Caki2 (cell line): Measurements from ENCODE around the gene RNF126. TPM values are rescaled to one million over a fixed set of nuclear protein-coding genes. Genes with fewer than 3 reads are reported as not detected.
"Not testable (repeated sequence)": the region's sequence is repeated elsewhere in the genome, so short reads cannot be mapped to it uniquely, and the experiment has no call there.

Experiments
- DNase-seq: peaks from one replicate; pipeline ENCODE4 v3.0.0-alpha.2; 2015; ENCODE audit warnings: low read depth
- in situ Hi-C: cut with HindIII; loops from 2 replicates; pipeline ENCODE4 v1.10.0; 2016; ENCODE audit warnings: low sequenced_read_pairs, low pct_unique_long_range_greater_than_20kb, mixed read lengths
- total RNA-seq: library from RNA; depleted of rRNA; stranded (reverse); fragments of >200 nt; shearing (Covaris generic); gene quantifications from 2 replicates; pipeline ENCODE4 v1.2.3, GENCODE V29; 2014; ENCODE audit warnings: low replicate concordance; rRNA removed

Gene RNF126
- total RNA-seq, result 21.3 and 30.9 TPM in 2 replicates

- DNase-seq, result peak; percentile 67
- in situ Hi-C loops, result no loop called here
Measured at GRCh38 chr19:662962-663681, at the start of gene RNF126. Gene RNF126, minus strand, starts transcription at chr19:663214. Its CDS starts 93 bp downstream, at chr19:663121.

GRCh38 chr19:711254-711653 is 48.2 kb upstream of the RNF126 start:
- no peak for DNase-seq

GRCh38 chr19:710767-711166 is 47.8 kb upstream of the RNF126 start:
- no peak for DNase-seq
- in situ Hi-C loops, result no loop called here

More at GRCh38 chr19:711254-711653, 48.2 kb upstream of the RNF126 start:
- in situ Hi-C loops, result no loop called here

- DNase-seq, result no peak
- in situ Hi-C loops, result no loop called here
Measured at GRCh38 chr19:709965-710571, 47.1 kb upstream of the RNF126 start.

- DNase-seq, result no peak
- in situ Hi-C loops, result no loop called here
Measured at GRCh38 chr19:709196-709964, 46.4 kb upstream of the RNF126 start.

GRCh38 chr19:708154-709143 is 45.4 kb upstream of the RNF126 start, which contains the start of gene PALM:
Gene PALM, plus strand, starts transcription at chr19:708935. Its CDS starts 212 bp downstream, at chr19:709147.
- no peak for DNase-seq
- in situ Hi-C loops, result no loop called here

- no peak for DNase-seq
- in situ Hi-C loops, result no loop called here
Measured at GRCh38 chr19:704447-704741, 41.4 kb upstream of the RNF126 start.

GRCh38 chr19:703651-704446 is 40.8 kb upstream of the RNF126 start:
- in situ Hi-C loops, result no loop called here
- peak; percentile 72 for DNase-seq

GRCh38 chr19:703329-703650 is 40.3 kb upstream of the RNF126 start:
- in situ Hi-C loops, result no loop called here
- DNase-seq, result no peak

GRCh38 chr19:702847-703246 is 39.8 kb upstream of the RNF126 start:
- in situ Hi-C loops, DNase-seq: not testable (repeated sequence)

GRCh38 chr19:699885-700284 is 36.9 kb upstream of the RNF126 start:
- DNase-seq, in situ Hi-C loops: not testable (repeated sequence)

- DNase-seq, in situ Hi-C loops: not testable (repeated sequence)
Measured at GRCh38 chr19:698529-698928, 35.5 kb upstream of the RNF126 start.

- in situ Hi-C loops, result no loop called here
- no peak for DNase-seq
Measured at GRCh38 chr19:695352-695949, 32.4 kb upstream of the RNF126 start, which contains the start of gene PRSS57. Gene PRSS57, minus strand, starts transcription at chr19:695452. Its CDS starts 22 bp downstream, at chr19:695430.

- in situ Hi-C loops, result no loop called here
- DNase-seq, result no peak
Measured at GRCh38 chr19:694481-695351, 31.7 kb upstream of the RNF126 start.

GRCh38 chr19:690203-690602 is 27.2 kb upstream of the RNF126 start:
- in situ Hi-C loops, result no loop called here
- no peak for DNase-seq

- in situ Hi-C loops, result no loop called here
- DNase-seq, result no peak
Measured at GRCh38 chr19:688992-689391, 26.0 kb upstream of the RNF126 start.
